ENCODE measurements around the gene B3GNT3.

Gene B3GNT3

GRCh38 chr19:17788632-17789031 is 6.3 kb upstream of the B3GNT3 start:
- TF ChIP-seq EP300 (IDR thresholded peaks at IDR 0.05; ENCODE audit: borderline replicate concordance): no peak
- TF ChIP-seq YY1 (IDR thresholded peaks at IDR 0.05; ENCODE audit: low read depth): no peak
- TF ChIP-seq CREB1 (IDR thresholded peaks at IDR 0.05; ENCODE audit: low read depth): no peak
- no peak for TF ChIP-seq FOXM1 (IDR thresholded peaks at IDR 0.05; ENCODE audit: borderline replicate concordance, low read depth)
- TF ChIP-seq TAF1 (IDR thresholded peaks at IDR 0.05; ENCODE audit: low read depth): no peak
- no peak for TF ChIP-seq REST (IDR thresholded peaks at IDR 0.05; ENCODE audit: low read depth)
- no peak for TF ChIP-seq TCF12 (IDR thresholded peaks at IDR 0.05; ENCODE audit: low read depth)
- TF ChIP-seq MAX (IDR thresholded peaks at IDR 0.05): no peak
- TF ChIP-seq TEAD4 (IDR thresholded peaks at IDR 0.05): no peak
- TF ChIP-seq CEBPB (IDR thresholded peaks at IDR 0.05): no peak
- no peak for TF ChIP-seq EGR1 (IDR thresholded peaks at IDR 0.05)
- no peak for TF ChIP-seq NFIC (IDR thresholded peaks at IDR 0.05)
- TF ChIP-seq RAD21 (IDR thresholded peaks at IDR 0.05; ENCODE audit: low read depth): no peak
- TF ChIP-seq USF1 (IDR thresholded peaks at IDR 0.05): no peak
- TF ChIP-seq ZBTB7A (IDR thresholded peaks at IDR 0.05; ENCODE audit: low read depth): no peak

- no peak for TF ChIP-seq REST (IDR thresholded peaks at IDR 0.05; ENCODE audit: low read depth)
- no peak for TF ChIP-seq NFIC (IDR thresholded peaks at IDR 0.05)
- TF ChIP-seq YY1 (IDR thresholded peaks at IDR 0.05; ENCODE audit: low read depth): no peak
- no peak for TF ChIP-seq TEAD4 (IDR thresholded peaks at IDR 0.05)
- TF ChIP-seq TAF1 (IDR thresholded peaks at IDR 0.05; ENCODE audit: low read depth): no peak
- no peak for TF ChIP-seq EGR1 (IDR thresholded peaks at IDR 0.05)
- no peak for TF ChIP-seq USF1 (IDR thresholded peaks at IDR 0.05)
- no peak for TF ChIP-seq ZBTB7A (IDR thresholded peaks at IDR 0.05; ENCODE audit: low read depth)
- TF ChIP-seq EP300 (IDR thresholded peaks at IDR 0.05; ENCODE audit: borderline replicate concordance): no peak
- TF ChIP-seq MAX (IDR thresholded peaks at IDR 0.05): no peak
- TF ChIP-seq CEBPB (IDR thresholded peaks at IDR 0.05): no peak
- TF ChIP-seq TCF12 (IDR thresholded peaks at IDR 0.05; ENCODE audit: low read depth): no peak
These were observed 4.7 kb upstream of the B3GNT3 start for GRCh38 chr19:17790059-17790780.

- TF ChIP-seq REST (IDR thresholded peaks at IDR 0.05; ENCODE audit: low read depth) (no peak), YY1 (IDR thresholded peaks at IDR 0.05; ENCODE audit: low read depth) (no peak), TAF1 (IDR thresholded peaks at IDR 0.05; ENCODE audit: low read depth) (no peak), NFIC (IDR thresholded peaks at IDR 0.05) (no peak), CREB1 (IDR thresholded peaks at IDR 0.05; ENCODE audit: low read depth) (no peak), CEBPB (IDR thresholded peaks at IDR 0.05) (no peak), USF1 (IDR thresholded peaks at IDR 0.05) (no peak), EGR1 (IDR thresholded peaks at IDR 0.05) (no peak), EP300 (IDR thresholded peaks at IDR 0.05; ENCODE audit: borderline replicate concordance) (no peak), TEAD4 (IDR thresholded peaks at IDR 0.05) (no peak), ZBTB7A (IDR thresholded peaks at IDR 0.05; ENCODE audit: low read depth) (no peak), FOXM1 (IDR thresholded peaks at IDR 0.05; ENCODE audit: borderline replicate concordance, low read depth) (no peak)
These were observed 567 bp upstream of the B3GNT3 start for GRCh38 chr19:17794412-17794730.

GRCh38 chr19:17795495-17795856 is 538 bp downstream of the B3GNT3 start:
- TF ChIP-seq EP300 (IDR thresholded peaks at IDR 0.05; ENCODE audit: borderline replicate concordance) (no peak), MAX (IDR thresholded peaks at IDR 0.05) (0 out of 2 replicates have a peak, but pooled peaks have one; percentile 27), NFIC (IDR thresholded peaks at IDR 0.05) (no peak; the same call in 1 of the 2 replicates), TAF1 (IDR thresholded peaks at IDR 0.05; ENCODE audit: low read depth) (no peak), YY1 (IDR thresholded peaks at IDR 0.05; ENCODE audit: low read depth) (no peak), EGR1 (IDR thresholded peaks at IDR 0.05) (no peak), CREB1 (IDR thresholded peaks at IDR 0.05; ENCODE audit: low read depth) (no peak), REST (IDR thresholded peaks at IDR 0.05; ENCODE audit: low read depth) (no peak), TCF12 (IDR thresholded peaks at IDR 0.05; ENCODE audit: low read depth) (no peak), USF1 (IDR thresholded peaks at IDR 0.05) (no peak), TEAD4 (IDR thresholded peaks at IDR 0.05) (0 out of 2 replicates have a peak, but pooled peaks have one; percentile 17), FOXM1 (IDR thresholded peaks at IDR 0.05; ENCODE audit: borderline replicate concordance, low read depth) (no peak)
